GM18907 (cell line): ENCODE data around the gene USH2A.
A peak's percentile ranks its signal among the peaks of the same experiment; 100 is the strongest.

Experiments
- ATAC-seq: cut with Tn5 transposase; IDR thresholded peaks from one replicate; pipeline ENCODE4 v1.9.1; 2021; ENCODE audit warnings: mild to moderate bottlenecking, moderate library complexity; ENCODE audit not compliant: unreplicated experiment

Gene USH2A

GRCh38 chr1:215607412-215607811 is 815.8 kb downstream of the USH2A start:
- no peak for ATAC-seq

- ATAC-seq: no peak
These were observed 816.6 kb downstream of the USH2A start for GRCh38 chr1:215606564-215607168.

GRCh38 chr1:215606036-215606435 is 817.2 kb downstream of the USH2A start:
- ATAC-seq: no peak

- ATAC-seq: no peak
These were observed 818.1 kb downstream of the USH2A start for GRCh38 chr1:215605011-215605621.

- no peak for ATAC-seq
These were observed 819.9 kb downstream of the USH2A start for GRCh38 chr1:215603319-215603718.

GRCh38 chr1:215601276-215601675 is 822.0 kb downstream of the USH2A start:
- ATAC-seq: no peak

GRCh38 chr1:215600867-215601266 is 822.4 kb downstream of the USH2A start:
- ATAC-seq: no peak

GRCh38 chr1:215600258-215600792 is 822.9 kb downstream of the USH2A start:
- ATAC-seq: no peak

GRCh38 chr1:215599418-215600074 is 823.7 kb downstream of the USH2A start:
- no peak for ATAC-seq

GRCh38 chr1:215597961-215598360 is 825.3 kb downstream of the USH2A start:
- ATAC-seq: no peak

- ATAC-seq: no peak
These were observed 828.0 kb downstream of the USH2A start for GRCh38 chr1:215595231-215595630.

GRCh38 chr1:215594640-215595039 is 828.6 kb downstream of the USH2A start:
- ATAC-seq: no peak

- ATAC-seq: no peak
These were observed 832.3 kb downstream of the USH2A start for GRCh38 chr1:215590779-215591491.

- ATAC-seq: no peak
These were observed 833.4 kb downstream of the USH2A start for GRCh38 chr1:215589650-215590435.

- ATAC-seq: peak; percentile 46
These were observed 838.9 kb downstream of the USH2A start for GRCh38 chr1:215584389-215584788.

GRCh38 chr1:215583185-215583749 is 840.0 kb downstream of the USH2A start:
- ATAC-seq: no peak

GRCh38 chr1:215581896-215582295 is 841.4 kb downstream of the USH2A start:
- no peak for ATAC-seq
